Activated T-helper 2 cell treated with anti-CD3 and anti-CD28 coated beads, Interferon-gamma antibody, Interleukin-2, Interleukin-4, amounts not matched to agents 10 μg/mL and 5 μg/mL and 100 μg/mL, durations not matched to agents 14 hours and 24 hours and 36 hours (primary cell): ENCODE data around the gene TMEM192. TPM values are rescaled to one million over a fixed set of nuclear protein-coding genes. Genes with fewer than 3 reads are reported as not detected.
"Not testable (repeated sequence)": the region's sequence is repeated elsewhere in the genome, so short reads cannot be mapped to it uniquely, and the experiment has no call there.

ENCODE experiments used
- DNase-seq: peaks from one replicate; pipeline ENCODE4 v3.0.0; 2021; ENCODE audit warnings: low spot score
- H3K27ac Mint-ChIP-seq: one replicate; pipeline ENCODE4 v1.8.0; 2021; ENCODE audit warnings: mixed read lengths
- H3K27me3 Mint-ChIP-seq: one replicate; pipeline ENCODE4 v1.8.0; 2021; ENCODE audit warnings: low read depth, mixed read lengths
- H3K36me3 Mint-ChIP-seq: one replicate; pipeline ENCODE4 v1.8.0; 2021; ENCODE audit warnings: low read depth, mixed read lengths
- H3K4me1 Mint-ChIP-seq: one replicate; pipeline ENCODE4 v1.8.0; 2021; ENCODE audit warnings: low read depth, mixed read lengths
- H3K4me3 Mint-ChIP-seq: one replicate; pipeline ENCODE4 v1.8.0; 2021; ENCODE audit warnings: low read depth, mild to moderate bottlenecking, moderate library complexity, mixed read lengths
- H3K9me3 Mint-ChIP-seq: one replicate; pipeline ENCODE4 v1.8.0; 2021; ENCODE audit warnings: mixed read lengths
- intact Hi-C: fragments of 100-400 bp; cut with micrococcal nuclease; formaldehyde crosslinking; loops from one replicate; pipeline ENCODE4 v1.15.1; 2023
- total RNA-seq: library from RNA; stranded (reverse); gene quantifications from 2 replicates; pipeline ENCODE4 v1.2.3, GENCODE V29; 2022

Gene TMEM192
- total RNA-seq, 1 donor from 2014 or later: 14.4 TPM

- not testable (repeated sequence) for H3K27ac Mint-ChIP-seq, H3K4me1 Mint-ChIP-seq
These were observed 27.9 kb downstream of the TMEM192 start for GRCh38 chr4:165084787-165085186.

GRCh38 chr4:165079476-165079875, 33.2 kb downstream of the TMEM192 start:
- no peak overlapping the region for H3K4me3 Mint-ChIP-seq
- no peaks in the 10 kb centered on the region for H3K4me1 Mint-ChIP-seq
- intact Hi-C loops: no loop called here
- DNase-seq: no peak
- H3K27ac Mint-ChIP-seq: no peak overlapping the region
- no peaks in the 10 kb centered on the region for H3K27me3 Mint-ChIP-seq
- peaks cover 8% of the 10 kb centered on the region for H3K36me3 Mint-ChIP-seq
- no peaks in the 10 kb centered on the region for H3K9me3 Mint-ChIP-seq

More at GRCh38 chr4:165084787-165085186, 27.9 kb downstream of the TMEM192 start:
- DNase-seq, intact Hi-C loops, H3K27me3 Mint-ChIP-seq, H3K4me3 Mint-ChIP-seq, H3K9me3 Mint-ChIP-seq: not testable (repeated sequence)
- peaks cover 18% of the 10 kb centered on the region for H3K36me3 Mint-ChIP-seq

DNA sequence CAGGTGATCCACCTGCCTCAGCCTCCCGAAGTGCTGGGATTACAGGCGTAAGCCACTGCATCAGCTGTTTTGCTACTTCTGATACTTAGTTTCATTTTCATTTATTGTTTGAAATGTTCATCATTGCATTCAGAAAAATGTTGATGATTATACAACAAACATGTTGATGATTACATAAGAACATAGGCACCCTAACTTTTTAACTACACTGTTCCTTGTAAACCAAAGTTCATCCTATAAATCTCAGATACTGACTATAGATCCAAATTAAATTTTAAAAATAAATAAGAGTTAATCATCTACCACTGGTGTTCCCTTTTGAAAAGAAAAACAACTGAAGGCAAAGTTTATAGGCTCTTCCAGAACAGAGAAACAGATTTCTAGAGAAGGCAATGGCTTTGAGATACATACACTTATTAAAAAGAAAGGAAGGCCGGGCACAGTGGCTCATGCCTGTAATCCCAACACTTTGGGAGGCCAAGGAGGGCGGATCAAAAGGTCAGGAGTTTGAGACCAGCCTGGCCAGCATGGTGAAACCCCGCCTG, 35.6 kb downstream of the TMEM192 start:
- Mint-ChIP-seq H3K9me3 (no peaks in the 10 kb centered on the region), H3K27me3 (no peaks in the 10 kb centered on the region), H3K36me3 (peaks cover 4% of the 10 kb centered on the region), H3K4me1 (no peaks in the 10 kb centered on the region), H3K27ac (no peak overlapping the region), H3K4me3 (no peak overlapping the region)
- DNase-seq: no peak
- intact Hi-C loops: no loop called here

- H3K9me3 Mint-ChIP-seq, H3K4me3 Mint-ChIP-seq, H3K27me3 Mint-ChIP-seq, intact Hi-C loops, H3K4me1 Mint-ChIP-seq, H3K27ac Mint-ChIP-seq, H3K36me3 Mint-ChIP-seq, DNase-seq: not testable (repeated sequence)
These were observed 39.3 kb downstream of the TMEM192 start for GRCh38 chr4:165073346-165073745.

DNA sequence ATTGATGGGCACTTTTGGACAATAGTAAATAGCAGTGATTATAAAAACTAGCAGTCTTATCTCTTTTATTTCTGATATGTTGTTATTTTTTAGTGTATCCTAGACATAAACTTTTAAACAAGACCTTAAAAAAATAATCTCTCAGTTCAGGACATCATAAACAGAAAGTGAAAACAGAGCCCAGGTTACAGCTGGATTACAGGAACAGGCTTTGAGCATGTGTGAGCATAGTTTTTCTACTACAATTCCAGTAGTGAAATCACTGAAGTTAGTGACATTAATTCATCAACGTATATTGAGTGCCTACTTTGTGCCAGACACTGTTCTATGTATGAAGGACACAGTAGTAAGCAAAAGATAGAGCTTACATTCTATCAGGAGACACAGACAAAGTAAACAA, 42.1 kb downstream of the TMEM192 start:
- Mint-ChIP-seq H3K9me3 (no peaks in the 10 kb centered on the region), H3K27me3 (no peaks in the 10 kb centered on the region), H3K4me3 (no peak overlapping the region), H3K36me3 (no peaks in the 10 kb centered on the region), H3K4me1 (no peaks in the 10 kb centered on the region), H3K27ac (no peak overlapping the region)
- no peak for DNase-seq
- intact Hi-C loops: no loop called here

- no peaks in the 10 kb centered on the region for H3K36me3 Mint-ChIP-seq
- no peak overlapping the region for H3K27ac Mint-ChIP-seq
- DNase-seq: no peak
- no peaks in the 10 kb centered on the region for H3K9me3 Mint-ChIP-seq
- no peaks in the 10 kb centered on the region for H3K4me1 Mint-ChIP-seq
- no peak overlapping the region for H3K4me3 Mint-ChIP-seq
- H3K27me3 Mint-ChIP-seq: no peaks in the 10 kb centered on the region
- intact Hi-C loops: no loop called here
These were observed 51.7 kb downstream of the TMEM192 start for GRCh38 chr4:165060938-165061337.

DNA sequence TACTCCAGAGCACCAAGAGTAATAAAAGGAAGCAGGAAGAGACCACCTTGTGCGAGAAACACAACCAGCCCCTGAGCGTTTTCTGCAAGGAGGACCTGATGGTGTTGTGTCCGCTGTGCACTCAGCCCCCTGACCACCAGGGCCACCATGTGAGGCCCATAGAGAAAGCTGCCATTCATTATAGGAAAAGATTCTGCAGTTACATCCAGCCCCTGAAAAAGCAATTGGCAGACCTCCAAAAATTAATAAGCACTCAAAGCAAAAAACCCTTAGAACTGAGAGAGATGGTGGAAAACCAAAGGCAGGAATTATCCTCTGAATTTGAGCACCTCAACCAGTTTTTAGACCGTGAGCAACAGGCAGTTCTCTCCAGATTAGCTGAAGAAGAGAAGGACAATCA, 53.3 kb downstream of the TMEM192 start:
- no peak for DNase-seq
- H3K4me3 Mint-ChIP-seq: no peak overlapping the region
- H3K9me3 Mint-ChIP-seq: no peaks in the 10 kb centered on the region
- no peak overlapping the region for H3K27ac Mint-ChIP-seq
- no peaks in the 10 kb centered on the region for H3K4me1 Mint-ChIP-seq
- no peaks in the 10 kb centered on the region for H3K36me3 Mint-ChIP-seq
- H3K27me3 Mint-ChIP-seq: no peaks in the 10 kb centered on the region
- intact Hi-C loops: no loop called here

DNA sequence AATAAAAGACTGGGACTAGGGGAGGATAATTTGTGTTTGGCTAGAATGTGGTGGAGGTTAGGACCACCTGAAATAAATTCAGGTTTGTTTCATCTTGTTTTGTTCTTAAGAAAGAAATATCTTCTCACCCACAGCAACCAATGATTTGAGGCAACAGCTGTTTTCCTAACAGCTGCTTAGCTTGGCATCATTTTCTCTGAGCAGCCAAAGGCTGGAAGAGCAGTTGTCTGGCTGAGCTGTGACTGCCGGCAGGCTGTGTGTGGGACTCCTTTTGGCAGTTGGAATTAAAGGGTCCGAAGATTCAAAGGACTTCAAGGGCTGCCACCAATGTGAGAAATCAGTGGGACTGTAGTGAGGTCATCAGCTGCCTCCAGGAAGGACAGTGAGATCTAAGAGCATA, 54.0 kb downstream of the TMEM192 start:
- DNase-seq: no peak
- H3K4me3 Mint-ChIP-seq: no peak overlapping the region
- intact Hi-C loops: no loop called here
- no peaks in the 10 kb centered on the region for H3K36me3 Mint-ChIP-seq
- no peaks in the 10 kb centered on the region for H3K27me3 Mint-ChIP-seq
- H3K27ac Mint-ChIP-seq: no peak overlapping the region
- H3K9me3 Mint-ChIP-seq: no peaks in the 10 kb centered on the region
- H3K4me1 Mint-ChIP-seq: no peaks in the 10 kb centered on the region

DNA sequence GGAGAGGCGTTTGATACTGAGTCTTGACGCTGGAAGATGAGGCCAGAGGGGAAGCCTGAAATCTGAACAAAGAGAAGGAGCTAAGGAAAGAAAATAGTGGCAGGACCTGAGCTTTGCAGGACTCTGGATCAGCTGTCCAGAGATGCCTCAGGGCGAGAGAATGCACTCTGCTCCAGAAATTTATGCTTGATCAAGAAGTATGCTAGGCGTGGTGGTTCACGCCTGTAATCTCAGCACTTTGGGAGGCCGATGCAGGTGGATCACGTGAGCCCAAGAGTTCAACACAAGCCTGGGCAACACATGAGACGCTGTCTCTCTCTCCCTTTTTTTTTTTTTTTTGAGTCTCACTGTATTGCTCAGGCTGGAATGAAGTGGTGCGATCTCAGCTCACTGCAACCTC, 57.1 kb downstream of the TMEM192 start:
- no peaks in the 10 kb centered on the region for H3K9me3 Mint-ChIP-seq
- DNase-seq: no peak
- H3K36me3 Mint-ChIP-seq: no peaks in the 10 kb centered on the region
- peaks cover 2% of the 10 kb centered on the region for H3K27me3 Mint-ChIP-seq
- intact Hi-C loops: no loop called here
- no peak overlapping the region for H3K4me3 Mint-ChIP-seq
- no peaks in the 10 kb centered on the region for H3K4me1 Mint-ChIP-seq
- H3K27ac Mint-ChIP-seq: no peak overlapping the region

DNA sequence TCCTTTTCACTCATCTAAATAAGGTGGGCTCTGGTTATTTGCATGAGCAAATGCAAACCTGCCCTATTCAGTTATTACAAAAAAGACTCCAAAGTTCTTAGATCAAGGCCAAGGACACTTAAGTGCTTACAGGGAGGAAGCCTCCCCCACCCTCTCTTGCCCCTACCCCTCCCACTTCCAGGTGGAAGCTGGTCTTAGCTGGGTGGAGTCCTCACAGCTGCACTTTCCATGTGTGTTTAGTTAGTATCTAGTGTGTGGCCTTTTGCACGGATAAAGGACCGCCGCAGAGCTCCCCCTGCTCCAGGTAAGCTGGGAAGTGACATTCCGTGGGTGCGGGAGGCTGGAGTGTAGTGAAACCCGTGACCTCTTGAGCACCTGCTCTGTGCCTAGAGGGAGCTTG, 59.0 kb downstream of the TMEM192 start, which contains the start of gene TRIM75:
Gene TRIM75 (plus strand): TSS at position 222 of the 400 bp plus-strand sequence. CDS start 5,282 bp downstream, outside the sequence.
- no peaks in the 10 kb centered on the region for H3K9me3 Mint-ChIP-seq
- no peak within 1 kb of the TSS for H3K4me3 Mint-ChIP-seq
- DNase-seq: no peak
- no peak within 1 kb of the TSS for H3K27ac Mint-ChIP-seq
- no peaks in the 10 kb centered on the region for H3K36me3 Mint-ChIP-seq
- H3K4me1 Mint-ChIP-seq: no peaks in the 10 kb centered on the region
- H3K27me3 Mint-ChIP-seq: peaks cover 2% of the 10 kb centered on the region
- intact Hi-C loops: no loop called here

DNA sequence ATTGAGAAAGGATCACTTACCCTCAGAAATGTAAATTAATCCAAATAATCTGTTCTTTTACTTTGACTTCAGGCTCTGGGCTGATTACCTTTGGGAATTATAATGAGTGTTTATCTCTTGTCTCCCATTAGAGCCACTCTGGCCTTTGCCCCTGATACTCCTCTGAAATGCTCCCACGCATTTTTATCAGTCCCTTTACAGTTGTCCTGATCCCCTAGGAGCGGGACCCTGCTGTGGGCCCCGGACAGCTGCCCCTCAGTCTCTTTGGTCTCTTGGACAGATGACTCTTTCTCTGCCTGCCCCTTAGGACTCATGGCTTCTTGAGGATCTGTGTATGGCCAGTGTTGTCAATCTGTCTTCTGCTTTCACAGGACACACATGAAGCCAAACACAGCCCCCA, 60.0 kb downstream of the TMEM192 start:
- Mint-ChIP-seq H3K27ac (no peak overlapping the region), H3K9me3 (no peaks in the 10 kb centered on the region), H3K36me3 (no peaks in the 10 kb centered on the region), H3K4me1 (no peaks in the 10 kb centered on the region), H3K4me3 (no peak overlapping the region), H3K27me3 (peaks cover 2% of the 10 kb centered on the region)
- no peak for DNase-seq
- intact Hi-C loops: no loop called here

DNA sequence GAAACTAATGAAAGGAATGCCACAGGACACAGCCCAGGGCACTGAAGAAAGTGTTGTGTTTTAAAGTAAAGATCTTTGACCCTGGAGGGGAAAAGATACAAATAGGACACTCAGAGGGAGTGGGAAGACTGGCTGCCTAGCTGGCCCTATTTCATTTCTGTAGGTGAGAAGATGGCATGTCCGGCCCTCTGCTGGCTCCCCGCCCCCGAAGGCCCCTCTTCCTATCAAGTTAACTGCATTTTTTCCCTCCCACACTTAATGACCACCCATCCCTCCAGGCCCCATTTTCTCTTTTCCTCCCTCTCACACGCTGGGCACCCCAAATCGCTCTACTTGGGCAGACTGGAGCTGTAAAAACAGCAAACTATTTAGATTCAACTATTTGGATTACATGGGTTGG, 64.5 kb downstream of the TMEM192 start:
- Mint-ChIP-seq H3K4me1 (no peaks in the 10 kb centered on the region), H3K36me3 (no peaks in the 10 kb centered on the region), H3K4me3 (no peak overlapping the region), H3K27me3 (peaks cover 2% of the 10 kb centered on the region), H3K27ac (no peak overlapping the region), H3K9me3 (no peaks in the 10 kb centered on the region)
- intact Hi-C loops: no loop called here
- DNase-seq: no peak

DNA sequence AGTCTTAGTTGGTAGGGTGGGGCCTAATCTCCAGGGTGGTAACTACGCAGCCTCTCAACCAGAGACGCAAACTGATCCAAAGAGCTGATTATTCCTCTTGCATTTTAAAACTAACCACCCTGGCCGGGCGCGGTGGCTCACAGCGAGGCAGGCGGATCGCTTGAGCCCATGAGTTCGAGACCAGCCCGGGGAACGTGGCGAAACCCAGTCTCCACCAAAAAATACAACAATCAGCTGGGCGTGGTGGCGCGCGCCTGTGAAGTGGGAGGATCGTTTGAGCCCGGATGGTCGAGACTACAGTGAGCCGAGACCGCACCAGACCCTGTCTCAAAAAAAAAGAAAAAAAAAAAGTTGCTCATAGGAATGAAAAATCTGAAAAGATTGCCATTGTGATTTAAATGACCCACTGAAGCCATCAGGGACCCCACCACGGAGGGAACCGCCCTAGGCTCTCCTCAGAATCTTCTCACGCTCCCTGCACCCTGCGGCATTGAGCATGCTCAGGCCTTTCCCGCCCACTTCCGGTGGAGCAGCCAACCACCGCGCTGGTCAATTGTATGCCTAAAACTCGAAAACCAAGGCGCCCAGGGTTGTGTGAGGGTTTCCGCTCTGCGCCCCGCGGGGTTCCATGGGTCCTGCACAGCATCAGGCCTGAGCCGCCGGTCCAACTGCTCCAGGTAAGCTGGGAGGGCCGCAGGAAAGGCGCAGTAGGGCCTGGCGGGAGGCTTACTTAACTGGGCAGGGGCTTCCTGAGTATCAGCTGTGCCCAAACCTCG, 81.0 kb downstream of the TMEM192 start, which contains the start of gene TRIM60:
Gene TRIM60 (plus strand): TSS at position 564 of the 776 bp plus-strand sequence. CDS start 8,074 bp downstream, outside the sequence.
- H3K9me3 Mint-ChIP-seq: no peaks in the 10 kb centered on the region
- H3K4me3 Mint-ChIP-seq: no peak within 1 kb of the TSS
- DNase-seq: no peak
- no peak within 1 kb of the TSS for H3K27ac Mint-ChIP-seq
- H3K4me1 Mint-ChIP-seq: no peaks in the 10 kb centered on the region
- peaks cover 5% of the 10 kb centered on the region for H3K27me3 Mint-ChIP-seq
- intact Hi-C loops: no loop called here
- H3K36me3 Mint-ChIP-seq: no peaks in the 10 kb centered on the region
